IMR-90 (cell line): ENCODE results near the gene TCERG1L. TPM values are rescaled to one million over a fixed set of nuclear protein-coding genes. Genes with fewer than 3 reads are reported as not detected.

Source experiments
- ATAC-seq: fragments of 200-7000 bp; cut with Tn5 transposase; 2 replicates; pipeline ENCODE4 v1.9.1; 2020; ENCODE audit warnings: low read depth, mild to moderate bottlenecking, moderate library complexity
- BruUV-seq: library from RNA; stranded (reverse); fragments of 400-500 nt; replicated peaks from 2 replicates; lab custom pipeline; 2021; lab: Mats Ljungman, UMichigan
- CTCF ChIA-PET: fragments of 300-600 bp; formaldehyde crosslinking; extraction: SDS; loops from one replicate; lab custom pipeline; 2021; ENCODE audit warnings: antibody characterized with exemption; lab: Yijun Ruan, JAX
- POLR2A ChIA-PET: fragments of 300-600 bp; sonication (Branson Sonifier 250); formaldehyde crosslinking; loops from one replicate; lab custom pipeline; 2022; ENCODE audit warnings: antibody characterized with exemption; ENCODE audit not compliant: unreplicated experiment; lab: Charles Lee
- DNase-seq: peaks from one replicate; pipeline ENCODE4 v3.0.0; 2013
- H2AFZ ChIP-seq: replicated peaks from 2 replicates; pipeline ENCODE3; 2013; ENCODE audit warnings: low read length, mild to moderate bottlenecking; ENCODE audit not compliant: poor library complexity
- H2AK5ac ChIP-seq: 2 replicates; pipeline ENCODE4 v1.6.1; 2013; ENCODE audit warnings: low read depth, low read length, inconsistent platforms
- H2AK9ac ChIP-seq: replicated peaks from 2 replicates; pipeline ENCODE3; 2013; ENCODE audit warnings: mild to moderate bottlenecking, low read depth, low read length, moderate library complexity; ENCODE audit not compliant: poor library complexity
- H2BK120ac ChIP-seq: 2 replicates; pipeline ENCODE4 v1.6.1; 2013; ENCODE audit warnings: low read depth, low read length, inconsistent platforms
- H2BK15ac ChIP-seq: 3 replicates; pipeline ENCODE4 v1.6.1; 2013; ENCODE audit warnings: low read depth, low read length, inconsistent platforms
- H2BK20ac ChIP-seq: 2 replicates; pipeline ENCODE4 v1.6.1; 2013; ENCODE audit warnings: low read depth, mild to moderate bottlenecking, inconsistent platforms, low read length, moderate library complexity
- H2BK5ac ChIP-seq: 2 replicates; pipeline ENCODE4 v1.6.1; 2013; ENCODE audit warnings: mild to moderate bottlenecking, low read depth, low read length, inconsistent platforms; ENCODE audit not compliant: poor library complexity, severe bottlenecking
- H3K14ac ChIP-seq: replicated peaks from 2 replicates; pipeline ENCODE4 v1.6.1; 2013; ENCODE audit warnings: low read depth, low read length, inconsistent platforms
- H3K18ac ChIP-seq: 2 replicates; pipeline ENCODE4 v1.6.1; 2013; ENCODE audit warnings: low read depth, low read length, control low read depth
- H3K23ac ChIP-seq: 2 replicates; pipeline ENCODE4 v1.6.1; 2013; ENCODE audit warnings: low read depth, low read length, inconsistent platforms
- H3K27ac ChIP-seq: 2 replicates; pipeline ENCODE4 v1.5.1; 2013; ENCODE audit warnings: mild to moderate bottlenecking, control low read depth, low read length; ENCODE audit not compliant: insufficient read depth
- H3K27me3 ChIP-seq: 2 replicates; pipeline ENCODE4 v1.6.1; 2013; ENCODE audit warnings: low read length; ENCODE audit not compliant: control insufficient read depth, insufficient read depth
- H3K36me3 ChIP-seq: 2 replicates; pipeline ENCODE4 v1.6.1; 2013; ENCODE audit warnings: low read length, mixed read lengths; ENCODE audit not compliant: control insufficient read depth, insufficient read depth
- H3K4ac ChIP-seq: 2 replicates; pipeline ENCODE4 v1.6.1; 2013; ENCODE audit warnings: low read depth, low read length, inconsistent platforms
- H3K4me1 ChIP-seq: 2 replicates; pipeline ENCODE4 v1.6.1; 2013; ENCODE audit warnings: low read length, mixed read lengths; ENCODE audit not compliant: control insufficient read depth, insufficient read depth
- H3K4me2 ChIP-seq: 2 replicates; pipeline ENCODE4 v1.6.1; 2013; ENCODE audit warnings: low read depth, mild to moderate bottlenecking, control low read depth, low read length, moderate library complexity
- H3K4me3 ChIP-seq: 2 replicates; pipeline ENCODE4 v1.5.1; 2013; ENCODE audit warnings: low read depth, mild to moderate bottlenecking, control low read depth, low read length, moderate library complexity; ENCODE audit not compliant: insufficient read depth
- H3K56ac ChIP-seq: 2 replicates; pipeline ENCODE4 v1.6.1; 2013; ENCODE audit warnings: low read length, inconsistent platforms; ENCODE audit not compliant: insufficient read depth; ENCODE audit errors: extremely low read depth
- H3K79me1 ChIP-seq, 2 experiments: 2 replicates each; pipeline ENCODE4 v1.6.1; 2013; ENCODE audit warnings: low read length in 2 of 2, inconsistent platforms in 1 of 2, low read depth in 1 of 2
- H3K9ac ChIP-seq: 2 replicates; pipeline ENCODE4 v1.6.1; 2013; ENCODE audit warnings: low read depth, low read length, control low read depth
- H3K9me1 ChIP-seq: 2 replicates; pipeline ENCODE4 v1.6.1; 2013; ENCODE audit warnings: low read length, inconsistent platforms; ENCODE audit not compliant: insufficient read depth
- H3K9me3 ChIP-seq: 2 replicates; pipeline ENCODE4 v1.6.1; 2013; ENCODE audit warnings: low read length; ENCODE audit not compliant: control insufficient read depth, insufficient read depth
- H4K20me1 ChIP-seq: 2 replicates; pipeline ENCODE4 v1.6.1; 2013; ENCODE audit warnings: low read length, inconsistent platforms; ENCODE audit not compliant: insufficient read depth
- H4K5ac ChIP-seq: 2 replicates; pipeline ENCODE4 v1.6.1; 2013; ENCODE audit warnings: mild to moderate bottlenecking, low read depth, low read length, control low read depth
- H4K8ac ChIP-seq, 2 experiments: 2 replicates each; pipeline ENCODE4 v1.6.1; 2013; ENCODE audit warnings: low read depth in 2 of 2, low read length in 2 of 2, control low read depth in 1 of 2, inconsistent platforms in 1 of 2
- H4K91ac ChIP-seq: 2 replicates; pipeline ENCODE4 v1.6.1; 2013; ENCODE audit warnings: low read depth, low read length, inconsistent platforms; ENCODE audit not compliant: insufficient read depth
- BHLHE40 ChIP-seq: fragments of 150-350 bp; IDR thresholded peaks from 2 replicates; pipeline ENCODE4 v1.6.1; 2016; ENCODE audit warnings: mild to moderate bottlenecking, low read depth, low read length
- CEBPB ChIP-seq: IDR thresholded peaks from 2 replicates; pipeline ENCODE4 v1.6.1; 2012; ENCODE audit warnings: low read depth, low read length, improper control_type of control experiment
- MAFK ChIP-seq: IDR thresholded peaks from 2 replicates; pipeline ENCODE4 v1.6.1; 2012; ENCODE audit warnings: low read depth, low read length, improper control_type of control experiment
- MAZ ChIP-seq: IDR thresholded peaks from 2 replicates; pipeline ENCODE4 v1.6.1; 2012; ENCODE audit warnings: low read depth, mild to moderate bottlenecking, low read length, improper control_type of control experiment, moderate library complexity, borderline replicate concordance
- NFE2L2 ChIP-seq: fragments of 150-350 bp; IDR thresholded peaks from 2 replicates; pipeline ENCODE4 v1.6.1; 2016; ENCODE audit warnings: low read depth, mild to moderate bottlenecking, low read length
- POLR2A ChIP-seq: IDR thresholded peaks from 2 replicates; pipeline ENCODE4 v1.6.1; 2012; ENCODE audit warnings: mild to moderate bottlenecking, low read depth, low read length
- RAD21 ChIP-seq: IDR thresholded peaks from 2 replicates; pipeline ENCODE4 v1.6.1; 2012; ENCODE audit warnings: low read length, improper control_type of control experiment
- RCOR1 ChIP-seq: IDR thresholded peaks from 2 replicates; pipeline ENCODE4 v1.6.1; 2012; ENCODE audit warnings: mild to moderate bottlenecking, low read length, improper control_type of control experiment; ENCODE audit not compliant: insufficient replicate concordance
- SMC3 ChIP-seq: fragments of 150-350 bp; IDR thresholded peaks from 2 replicates; pipeline ENCODE4 v1.6.1; 2016; ENCODE audit warnings: low read depth, mild to moderate bottlenecking, antibody characterized with exemption, low read length, moderate library complexity
- WGBS, 2 experiments: methylation state at CpG; one replicate each; pipeline versions ENCODE4 v1.1.5 to v1.1.7; 2013; ENCODE audit warnings: missing lambda C conversion rate in 2 of 2; ENCODE audit not compliant: insufficient read length in 1 of 2; ENCODE audit errors: extremely low coverage in 2 of 2; 5-methylcytosine and 5-hydroxymethylcytosine counted together
- dilution Hi-C: fragments of 300-500 bp; cut with HindIII; formaldehyde crosslinking; loops from one replicate; pipeline ENCODE4 v1.14.3; 2018; ENCODE audit warnings: low sequenced_read_pairs; ENCODE audit not compliant: unreplicated experiment
- in situ Hi-C: fragments of 300-500 bp; cut with MboI; formaldehyde crosslinking; loops from 3 replicates; pipeline ENCODE4 v1.14.3; 2019; ENCODE audit warnings: low sequenced_read_pairs, inconsistent platforms, mixed read lengths
- intact Hi-C: fragments of 100-400 bp; cut with micrococcal nuclease; formaldehyde crosslinking; loops from 2 replicates; pipeline ENCODE4 v1.10.0; 2022
- polyA plus RNA-seq, 3 experiments: library from polyadenylated mRNA; depleted of rRNA; stranded (reverse); fragments of >200 nt; gene quantifications; 2 replicates each; pipeline ENCODE4 v1.2.3, GENCODE V29; 2012; ENCODE audit warnings: low replicate concordance in 1 of 3
- total RNA-seq: library from RNA; depleted of rRNA; stranded (reverse); fragments of >200 nt; gene quantifications from 2 replicates; pipeline ENCODE4 v1.2.3, GENCODE V29; 2012

TCERG1L gene
- total and polyA plus RNA-seq, 2 of the 4 experiments (the other 2 are of a cell fraction), result not detected

- POLR2A ChIA-PET, result no interaction called here
- H3K4me1 ChIP-seq, result no peaks in the 10 kb centered on the region
- no peak overlapping the region for H3K4me2 ChIP-seq
- no peaks in the 10 kb centered on the region for H3K36me3 ChIP-seq
- WGBS, 2 experiments, result 57% methylated on average over 6 of the region's 12 CpGs; no CpG with 5 or more reads in 1 of the 2 experiments
- H2BK15ac ChIP-seq, result no peak overlapping the region
- H3K56ac ChIP-seq, result no peak overlapping the region
- no peak overlapping the region for H3K18ac ChIP-seq
- no peak overlapping the region for H2BK20ac ChIP-seq
- H3K9me3 ChIP-seq, result peaks cover 33% of the 10 kb centered on the region
- no peak overlapping the region for H3K27ac ChIP-seq
- no peaks in the 10 kb centered on the region for H3K27me3 ChIP-seq
- H3K4ac ChIP-seq, result no peak overlapping the region
- no peak overlapping the region for H3K23ac ChIP-seq
- intact Hi-C loops, result no loop called here
- dilution Hi-C loops, result no loop called here
- no peak overlapping the region for H2BK120ac ChIP-seq
- DNase-seq (no peak), ATAC-seq (no peak)
- no peak overlapping the region for H3K9ac ChIP-seq
- CTCF ChIA-PET, result no interaction called here
- H2BK5ac ChIP-seq, result no peak overlapping the region
- H3K14ac ChIP-seq, result no peak overlapping the region
- H4K5ac ChIP-seq, result no peak overlapping the region
- no peaks in the 10 kb centered on the region for H4K20me1 ChIP-seq
- TF ChIP-seq MAFK (no peak), POLR2A (no peak), RAD21 (no peak), MAZ (no peak), SMC3 (no peak), NFE2L2 (no peak), CEBPB (no peak), RCOR1 (no peak), BHLHE40 (no peak)
- BruUV-seq, result no TSS peak
- H4K8ac ChIP-seq, result no peak overlapping the region
- H2AFZ ChIP-seq, result no peak overlapping the region
- no peak overlapping the region for H2AK9ac ChIP-seq
- no peaks in the 10 kb centered on the region for H3K79me1 ChIP-seq
- no peak overlapping the region for H2AK5ac ChIP-seq
- H3K9me1 ChIP-seq, result no peaks in the 10 kb centered on the region
- in situ Hi-C loops, result no loop called here
- H3K4me3 ChIP-seq, result no peak overlapping the region
- no peak overlapping the region for H4K91ac ChIP-seq
Observed at GRCh38 chr10:131323880-131324279, 12.4 kb upstream of the TCERG1L start.
